PFSK-1 (cell line): ENCODE data around the gene OR8H3.

Experiments used
- FOXP2 ChIP-seq: optimal IDR thresholded peaks from 2 replicates; pipeline ENCODE3; 2011; ENCODE audit warnings: borderline replicate concordance, control low read depth, inconsistent platforms; ENCODE audit not compliant: insufficient read depth; ENCODE audit errors: extremely low read length, extremely low read depth
- POLR2AphosphoS5 ChIP-seq: IDR thresholded peaks from 2 replicates; pipeline ENCODE4 v1.6.1; 2012; ENCODE audit warnings: low read depth, mild to moderate bottlenecking, control low read depth, low read length, moderate library complexity
- SIN3A ChIP-seq: IDR thresholded peaks from 2 replicates; pipeline ENCODE4 v1.6.1; 2012; ENCODE audit warnings: mild to moderate bottlenecking, low read length, moderate library complexity, borderline replicate concordance; ENCODE audit not compliant: insufficient read depth
- TAF1 ChIP-seq: IDR thresholded peaks from 2 replicates; pipeline ENCODE4 v1.6.1; 2012; ENCODE audit warnings: low read length, control low read depth, borderline replicate concordance; ENCODE audit not compliant: insufficient read depth
- TF ChIP-seq, protein P1 (sequence below), 2 experiments: IDR thresholded peaks; 2 replicates each; pipeline versions ENCODE4 v1.6.1 to v1.8.0; 2011 to 2012; ENCODE audit warnings: low read depth in 2 of 2, low read length in 2 of 2, control low read depth in 1 of 2, inconsistent platforms in 1 of 2, mild to moderate bottlenecking in 1 of 2, moderate library complexity in 1 of 2; ENCODE audit not compliant: insufficient read depth in 1 of 2

- TF ChIP-seq TAF1 (no peak), POLR2AphosphoS5 (no peak), SIN3A (no peak), FOXP2 (no peak)
- TF ChIP-seq, protein P1, sequence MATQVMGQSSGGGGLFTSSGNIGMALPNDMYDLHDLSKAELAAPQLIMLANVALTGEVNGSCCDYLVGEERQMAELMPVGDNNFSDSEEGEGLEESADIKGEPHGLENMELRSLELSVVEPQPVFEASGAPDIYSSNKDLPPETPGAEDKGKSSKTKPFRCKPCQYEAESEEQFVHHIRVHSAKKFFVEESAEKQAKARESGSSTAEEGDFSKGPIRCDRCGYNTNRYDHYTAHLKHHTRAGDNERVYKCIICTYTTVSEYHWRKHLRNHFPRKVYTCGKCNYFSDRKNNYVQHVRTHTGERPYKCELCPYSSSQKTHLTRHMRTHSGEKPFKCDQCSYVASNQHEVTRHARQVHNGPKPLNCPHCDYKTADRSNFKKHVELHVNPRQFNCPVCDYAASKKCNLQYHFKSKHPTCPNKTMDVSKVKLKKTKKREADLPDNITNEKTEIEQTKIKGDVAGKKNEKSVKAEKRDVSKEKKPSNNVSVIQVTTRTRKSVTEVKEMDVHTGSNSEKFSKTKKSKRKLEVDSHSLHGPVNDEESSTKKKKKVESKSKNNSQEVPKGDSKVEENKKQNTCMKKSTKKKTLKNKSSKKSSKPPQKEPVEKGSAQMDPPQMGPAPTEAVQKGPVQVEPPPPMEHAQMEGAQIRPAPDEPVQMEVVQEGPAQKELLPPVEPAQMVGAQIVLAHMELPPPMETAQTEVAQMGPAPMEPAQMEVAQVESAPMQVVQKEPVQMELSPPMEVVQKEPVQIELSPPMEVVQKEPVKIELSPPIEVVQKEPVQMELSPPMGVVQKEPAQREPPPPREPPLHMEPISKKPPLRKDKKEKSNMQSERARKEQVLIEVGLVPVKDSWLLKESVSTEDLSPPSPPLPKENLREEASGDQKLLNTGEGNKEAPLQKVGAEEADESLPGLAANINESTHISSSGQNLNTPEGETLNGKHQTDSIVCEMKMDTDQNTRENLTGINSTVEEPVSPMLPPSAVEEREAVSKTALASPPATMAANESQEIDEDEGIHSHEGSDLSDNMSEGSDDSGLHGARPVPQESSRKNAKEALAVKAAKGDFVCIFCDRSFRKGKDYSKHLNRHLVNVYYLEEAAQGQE (IDR thresholded peaks at IDR 0.05; ENCODE audit: insufficient read depth in 1 of 2, low read depth in 2 of 2, low read length in 2 of 2) = no peak
Observed at GRCh38 chr11:56140151-56140661, 18.0 kb downstream of the OR8H3 start, which contains the start of gene OR8J3.
